GM18508 (cell line): ENCODE measurements around the gene FAM110A.
"Not testable (repeated sequence)": the region's sequence is repeated elsewhere in the genome, so short reads cannot be mapped to it uniquely, and the experiment has no call there.

Experiments
- ATAC-seq: cut with Tn5 transposase; IDR thresholded peaks from one replicate; pipeline ENCODE4 v1.9.1; 2021; ENCODE audit warnings: moderate number of reproducible peaks; ENCODE audit not compliant: insufficient read depth, unreplicated experiment

The FAM110A gene

DNA sequence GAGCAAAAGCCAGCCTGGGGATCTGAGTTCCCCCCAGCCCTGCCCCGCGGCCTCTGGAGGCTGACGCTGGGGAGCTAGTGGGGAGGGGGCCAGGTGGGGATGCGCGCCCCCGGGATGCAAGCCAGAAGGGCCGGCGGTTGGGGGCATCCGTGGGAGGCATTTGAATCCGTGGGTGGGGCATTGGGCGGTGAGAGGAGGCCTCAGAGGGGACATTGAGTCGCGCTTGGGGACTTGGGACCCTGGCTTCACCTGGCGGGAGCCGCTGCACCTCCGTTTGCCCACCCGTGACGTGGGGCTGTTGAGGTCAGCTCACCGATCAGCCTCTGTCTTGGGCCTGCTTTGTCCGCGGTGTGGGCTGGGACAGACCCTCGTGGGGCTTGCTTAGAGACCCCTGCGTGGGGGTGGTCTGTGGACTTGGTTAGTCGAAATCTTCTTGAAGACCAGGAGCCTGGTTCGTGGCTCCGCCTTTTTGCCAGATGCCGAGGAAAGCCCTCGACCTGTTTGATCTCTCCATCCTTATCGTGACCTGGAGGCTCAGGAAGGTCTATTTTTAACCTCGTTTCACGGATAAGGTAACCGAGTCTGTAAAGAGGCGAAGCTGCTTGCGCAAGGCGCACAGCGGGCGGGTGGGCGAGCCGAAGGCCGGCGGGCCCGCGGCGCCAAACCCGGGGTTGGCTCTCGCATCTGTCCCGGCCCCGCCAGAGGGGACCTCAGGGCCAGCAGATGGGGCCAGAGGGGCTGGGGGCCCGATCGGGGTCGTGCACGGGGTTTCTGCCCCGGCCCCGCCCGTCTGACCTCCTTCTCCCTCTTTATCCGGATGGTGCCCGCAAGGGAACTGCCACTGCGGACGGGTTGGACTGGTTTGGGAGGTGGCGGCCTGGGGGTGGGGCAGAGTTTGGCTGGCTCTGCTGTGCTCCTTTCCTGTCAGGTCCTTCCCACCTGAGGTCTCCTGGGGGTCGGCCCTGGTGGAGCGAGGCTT is 8.3 kb downstream of the FAM110A start:
- ATAC-seq, result no peak

DNA sequence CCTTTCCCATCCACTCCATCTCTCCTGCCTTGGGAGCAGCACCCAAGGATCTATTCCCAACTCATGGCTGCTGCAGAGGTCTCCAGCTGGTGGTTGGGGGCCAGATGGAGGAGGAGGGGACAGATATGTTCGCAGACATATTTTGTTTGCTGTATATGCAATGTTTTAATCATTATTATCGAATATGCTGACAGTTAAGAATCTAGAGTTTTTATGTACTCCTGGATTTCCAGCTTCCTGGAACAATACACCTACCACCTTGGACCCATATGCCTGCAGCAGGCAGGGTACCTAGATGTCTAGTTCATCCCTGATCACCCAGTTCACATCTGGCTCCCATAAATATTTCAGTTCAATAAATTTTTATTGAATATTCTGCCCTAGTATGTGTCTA is 9.0 kb downstream of the FAM110A start:
- no peak for ATAC-seq

DNA sequence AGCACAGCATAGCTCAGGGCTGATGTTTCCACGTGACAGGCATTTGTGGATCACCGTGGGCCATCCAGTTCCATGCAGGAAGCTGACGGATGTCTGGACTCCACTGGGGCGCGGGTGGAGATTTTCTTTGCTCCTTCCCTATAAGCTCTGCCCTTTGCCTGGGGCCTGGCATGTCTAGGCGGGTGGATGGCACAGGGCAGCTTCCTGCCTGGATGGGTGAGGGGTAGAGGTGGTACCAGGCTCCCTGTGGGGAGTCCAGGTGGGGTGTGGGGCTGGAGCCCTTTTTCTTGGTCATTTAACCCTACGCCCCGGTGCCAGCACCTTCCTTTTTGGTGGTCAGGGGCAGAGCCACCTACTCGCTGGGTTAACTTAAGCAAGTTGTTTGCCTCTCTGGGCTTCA is 10.4 kb downstream of the FAM110A start:
- ATAC-seq, result no peak

DNA sequence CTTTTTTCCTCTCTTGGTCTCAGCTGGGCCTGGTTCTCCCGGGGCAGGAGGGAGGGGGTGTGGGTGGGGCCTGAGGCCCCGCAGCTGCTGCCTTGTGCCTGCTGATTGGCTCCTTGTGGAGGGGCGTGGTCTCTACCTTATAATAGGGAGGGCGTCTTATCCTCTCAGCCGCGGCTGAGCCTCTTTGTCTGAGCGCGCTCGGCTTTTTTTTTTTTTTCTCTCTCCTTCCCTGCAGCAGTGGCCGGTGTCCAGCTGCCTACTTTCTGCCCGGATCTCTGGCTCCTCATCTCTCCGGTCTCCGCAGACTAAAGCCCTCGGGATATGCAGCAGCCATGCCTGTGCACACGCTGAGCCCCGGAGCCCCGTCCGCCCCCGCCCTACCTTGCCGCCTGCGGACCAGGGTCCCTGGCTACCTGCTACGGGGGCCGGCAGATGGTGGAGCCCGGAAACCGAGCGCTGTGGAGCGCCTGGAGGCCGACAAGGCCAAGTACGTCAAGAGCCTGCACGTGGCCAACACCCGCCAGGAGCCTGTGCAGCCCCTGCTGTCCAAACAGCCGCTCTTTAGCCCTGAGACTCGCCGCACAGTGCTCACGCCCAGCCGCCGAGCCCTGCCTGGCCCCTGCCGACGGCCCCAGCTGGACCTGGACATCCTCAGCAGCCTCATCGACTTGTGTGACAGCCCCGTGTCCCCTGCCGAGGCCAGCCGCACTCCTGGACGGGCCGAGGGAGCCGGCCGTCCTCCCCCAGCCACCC is 11.1 kb downstream of the FAM110A start:
- peak; percentile 66 for ATAC-seq

GRCh38 chr20:845226-845868 is 11.8 kb downstream of the FAM110A start:
- ATAC-seq, result no peak

DNA sequence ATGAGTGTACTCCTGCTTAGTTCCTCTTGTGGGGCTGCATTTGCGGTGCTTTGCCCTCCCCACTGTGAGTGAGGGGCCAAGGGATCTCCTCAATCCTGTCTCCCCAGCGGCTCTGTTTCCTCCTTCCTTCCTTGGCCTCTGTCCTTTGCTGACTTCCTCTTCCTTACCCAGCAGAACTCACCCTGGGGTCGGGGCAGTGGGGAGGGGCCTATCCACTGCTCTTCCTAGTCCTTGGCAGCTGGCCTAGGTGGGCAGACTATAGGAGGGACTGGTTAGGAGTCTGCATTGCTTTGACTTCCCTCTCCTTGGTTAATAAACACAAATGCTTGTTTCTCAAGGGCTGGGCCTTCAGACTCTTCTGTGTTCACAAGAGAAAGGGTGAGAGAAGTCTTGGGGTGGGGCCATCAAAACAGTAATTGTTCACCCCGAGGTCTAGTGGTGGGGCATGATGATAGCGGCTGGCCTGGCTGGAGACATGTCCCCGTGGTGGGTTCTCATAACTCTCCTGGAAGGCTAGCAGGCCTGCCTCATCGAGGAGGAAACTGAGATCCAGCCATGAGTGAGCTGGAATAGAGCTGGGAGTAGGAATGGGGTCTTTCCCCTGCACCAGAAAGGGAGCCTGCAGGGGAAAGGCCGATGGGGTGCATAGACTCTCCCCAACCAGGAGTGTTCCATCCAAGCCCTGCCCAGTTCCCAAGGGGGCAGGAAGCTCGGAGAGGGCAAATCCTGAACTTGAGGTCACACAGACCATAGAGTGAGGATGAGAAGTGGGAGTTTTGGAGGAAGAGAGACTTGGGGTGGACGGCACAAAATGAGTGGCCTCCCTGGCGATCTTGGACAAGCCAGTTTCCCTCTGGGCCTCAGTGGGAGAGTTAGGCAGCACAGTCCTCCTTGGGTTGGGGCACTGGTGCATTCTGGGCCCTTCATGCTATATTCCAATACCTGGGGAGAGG is 12.7 kb downstream of the FAM110A start:
- ATAC-seq, result no peak

- no peak for ATAC-seq
Measured at GRCh38 chr20:846894-847278, 13.4 kb downstream of the FAM110A start.

GRCh38 chr20:848193-848592 is 14.7 kb downstream of the FAM110A start:
- no peak for ATAC-seq

GRCh38 chr20:848731-849130 is 15.2 kb downstream of the FAM110A start:
- ATAC-seq, result not testable (repeated sequence)

DNA sequence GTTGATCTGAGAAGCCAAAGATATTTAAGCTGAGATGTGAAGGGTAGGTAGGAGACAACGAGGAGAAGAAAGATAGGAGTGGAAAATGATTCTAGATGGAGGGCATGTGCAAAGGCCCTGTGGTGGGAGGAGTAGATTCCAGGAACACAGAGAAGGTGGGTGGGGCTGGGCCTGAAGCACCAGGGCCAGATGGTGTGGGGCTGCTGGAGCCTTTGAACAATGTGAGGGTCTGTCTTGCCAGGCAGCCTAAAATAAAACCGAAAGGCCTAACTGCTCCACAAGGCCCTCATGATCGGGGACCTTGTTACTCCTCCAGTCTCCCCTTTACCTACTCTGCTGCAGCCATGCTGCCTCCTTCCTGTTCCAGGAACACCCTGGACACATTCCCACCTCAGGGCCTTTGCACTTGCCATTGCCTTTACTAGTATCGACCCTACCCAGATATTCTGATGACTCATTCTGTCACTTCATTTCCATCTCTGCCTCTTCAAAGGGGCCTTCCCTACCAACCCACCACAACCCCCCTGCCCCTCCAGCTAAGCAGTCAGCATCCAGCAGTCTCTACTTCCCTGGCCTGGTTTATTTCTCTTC is 20.0 kb downstream of the FAM110A start:
- no peak for ATAC-seq

DNA sequence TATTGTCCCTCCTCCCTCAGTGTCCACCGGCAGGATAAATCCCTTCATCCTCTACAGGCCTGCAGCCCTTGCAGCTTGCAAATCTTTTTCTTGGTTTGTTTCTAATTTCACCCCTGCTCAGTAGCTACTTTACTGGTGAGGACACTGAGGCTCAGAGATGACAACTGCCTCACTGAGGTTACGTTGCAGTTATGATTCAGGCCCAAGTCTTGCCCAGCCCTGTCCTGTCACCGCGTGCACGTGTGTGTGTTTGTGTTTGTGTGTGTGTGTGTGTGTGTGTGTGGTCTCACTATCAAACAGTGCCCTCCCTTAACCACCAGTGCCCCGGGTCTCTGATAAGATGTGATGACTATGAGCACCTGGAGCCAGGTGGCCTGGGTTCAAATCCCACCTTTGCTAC is 21.1 kb downstream of the FAM110A start:
- ATAC-seq, result no peak

DNA sequence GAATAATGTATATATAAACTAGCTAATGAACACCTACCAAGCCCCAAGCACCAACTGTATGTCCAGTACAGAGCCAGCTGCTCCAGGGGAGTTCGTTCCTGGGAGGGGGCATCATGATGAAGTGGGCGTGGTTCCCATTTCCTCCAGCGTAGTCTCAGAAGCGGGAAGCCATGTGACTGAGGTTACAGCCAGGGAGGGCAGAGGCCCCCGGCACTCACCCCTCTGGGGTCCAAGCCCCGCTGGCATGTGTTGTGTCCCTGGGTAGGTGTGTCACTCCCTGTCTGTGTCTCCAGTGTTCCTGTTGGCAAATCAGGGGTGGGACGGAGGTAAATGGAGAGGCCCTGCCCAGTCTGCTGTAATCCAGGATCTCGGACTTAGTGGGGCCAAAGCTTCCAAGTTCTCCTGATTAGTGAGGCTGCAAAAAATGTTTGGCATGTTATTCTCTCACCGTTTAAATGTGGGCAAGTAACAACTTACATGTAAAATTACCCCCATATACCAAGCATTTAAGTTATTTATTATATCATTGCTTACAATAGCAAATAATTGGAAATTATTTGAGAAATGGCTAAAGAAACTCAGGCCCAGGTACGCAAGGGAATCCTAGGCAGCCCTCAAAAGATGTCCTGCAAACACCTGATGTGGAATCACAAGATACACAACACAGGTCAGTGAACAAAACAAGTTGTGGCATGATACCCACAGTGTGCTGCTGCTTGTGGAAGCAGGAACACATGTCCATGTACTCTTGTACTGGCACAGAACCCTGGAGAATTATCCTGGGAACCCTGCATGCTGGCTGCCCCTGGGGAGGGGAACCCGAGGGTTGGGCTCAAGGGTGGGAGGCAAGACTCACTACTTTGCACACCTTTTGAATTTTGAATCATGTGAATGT is 22.2 kb downstream of the FAM110A start:
- no peak for ATAC-seq

- ATAC-seq, result no peak
Measured at GRCh38 chr20:856361-856775, 22.9 kb downstream of the FAM110A start.

- ATAC-seq, result no peak
Measured at GRCh38 chr20:858011-858410, 24.5 kb downstream of the FAM110A start.

- no peak for ATAC-seq
Measured at GRCh38 chr20:859751-860231, 26.3 kb downstream of the FAM110A start.

- no peak for ATAC-seq
Measured at GRCh38 chr20:860891-861290, 27.4 kb downstream of the FAM110A start.

- ATAC-seq, result no peak
Measured at GRCh38 chr20:865440-865839, 31.9 kb downstream of the FAM110A start.

- ATAC-seq, result no peak
Measured at GRCh38 chr20:868279-868678, 34.8 kb downstream of the FAM110A start.
